Astrocyte of the cerebellum (primary cell): ENCODE results near the gene SLC12A5.
A peak's percentile ranks its signal among the peaks of the same experiment; 100 is the strongest.
"Not testable (repeated sequence)": the region's sequence is repeated elsewhere in the genome, so short reads cannot be mapped to it uniquely, and the experiment has no call there.

ENCODE experiments used
- DNase-seq: peaks from one replicate; pipeline ENCODE4 v3.0.0-alpha.2; 2011; ENCODE audit warnings: low read depth
- H3K4me3 ChIP-seq: 2 replicates; pipeline ENCODE4 v1.5.1; 2011; ENCODE audit warnings: mild to moderate bottlenecking, low read depth, low read length, moderate library complexity
- CTCF ChIP-seq: IDR thresholded peaks from 2 replicates; pipeline ENCODE4 v1.5.1; 2012; ENCODE audit warnings: low read length, low read depth, moderate library complexity, mild to moderate bottlenecking; ENCODE audit errors: missing control alignments
- in situ Hi-C: cut with HindIII; loops from 2 replicates; pipeline ENCODE4 v1.10.0; 2017; ENCODE audit warnings: low sequenced_read_pairs

Gene SLC12A5

GRCh38 chr20:46085179-46085851, 56.3 kb downstream of the SLC12A5 start:
- no peak for TF ChIP-seq CTCF
- H3K4me3 ChIP-seq: no peak overlapping the region
- in situ Hi-C loops: no loop called here
- no peak for DNase-seq

GRCh38 chr20:46087161-46087560, 58.1 kb downstream of the SLC12A5 start:
- in situ Hi-C loops: no loop called here

GRCh38 chr20:46088409-46089166, 59.6 kb downstream of the SLC12A5 start:
- peak overlapping the region; percentile 84 for H3K4me3 ChIP-seq
- DNase-seq: no peak
- no peak for TF ChIP-seq CTCF
- in situ Hi-C loops: no loop called here

More at GRCh38 chr20:46087161-46087560, 58.1 kb downstream of the SLC12A5 start:
- H3K4me3 ChIP-seq: no peak overlapping the region
- TF ChIP-seq CTCF: peak; percentile 18
- DNase-seq: no peak

- peak overlapping the region; percentile 84 for H3K4me3 ChIP-seq
Measured at GRCh38 chr20:46089167-46089416, 60.1 kb downstream of the SLC12A5 start.

GRCh38 chr20:46089417-46090388, 60.7 kb downstream of the SLC12A5 start, which contains the start of gene NCOA5:
NCOA5 (minus strand) TSS chr20:46089962; CDS start chr20:46079424, 10,538 bp downstream.
- no peak for TF ChIP-seq CTCF
- in situ Hi-C loops: no loop called here
- peak within 1 kb of the TSS; percentile 84 for H3K4me3 ChIP-seq
- DNase-seq: peak; percentile 85

More at GRCh38 chr20:46089167-46089416, 60.1 kb downstream of the SLC12A5 start:
- no peak for DNase-seq
- TF ChIP-seq CTCF: no peak
- in situ Hi-C loops: no loop called here

GRCh38 chr20:46091622-46092535, 62.9 kb downstream of the SLC12A5 start:
- H3K4me3 ChIP-seq, in situ Hi-C loops, DNase-seq: not testable (repeated sequence)
